Bronchial epithelial cell (primary cell): Measurements from ENCODE around the gene E2F1. TPM values are rescaled to one million over a fixed set of nuclear protein-coding genes. Genes with fewer than 3 reads are reported as not detected.
A peak's percentile ranks its signal among the peaks of the same experiment; 100 is the strongest.
"Not testable (repeated sequence)": the region's sequence is repeated elsewhere in the genome, so short reads cannot be mapped to it uniquely, and the experiment has no call there.

Experiments
- DNase-seq: peaks from one replicate; pipeline ENCODE4 v3.0.0-alpha.2; 2010; ENCODE audit warnings: low read depth
- FAIRE-seq: peaks from 2 replicates; lab custom pipeline; 2011; peaks lifted over from hg19 to GRCh38; lab: Jason Lieb, UNC
- H3K27me3 ChIP-seq: 2 replicates; pipeline ENCODE4 v1.5.1; 2011; ENCODE audit warnings: low read length; ENCODE audit not compliant: control insufficient read depth, insufficient read depth
- H3K36me3 ChIP-seq: 2 replicates; pipeline ENCODE4 v1.5.1; 2011; ENCODE audit warnings: low read length; ENCODE audit not compliant: control insufficient read depth, insufficient read depth
- H3K4me3 ChIP-seq: 2 replicates; pipeline ENCODE4 v1.5.1; 2011; ENCODE audit warnings: mild to moderate bottlenecking, low read depth, low read length, control low read depth
- CTCF ChIP-seq: IDR thresholded peaks from 2 replicates; pipeline ENCODE4 v1.5.1; 2011; ENCODE audit warnings: mild to moderate bottlenecking, moderate library complexity, low read length, control low read depth, inconsistent platforms; ENCODE audit not compliant: insufficient read depth, severe bottlenecking
- total RNA-seq: library from RNA; depleted of rRNA; stranded (reverse); fragments of >200 nt; gene quantifications from 2 replicates; pipeline ENCODE4 v1.2.1, GENCODE V29; 2014

The E2F1 gene
- total RNA-seq, 1 donor from 2014 or later = 0.26 TPM

- Histone ChIP-seq H3K27me3 (no peaks in the 10 kb centered on the region), H3K36me3 (peaks cover 2% of the 10 kb centered on the region), H3K4me3 (no peak overlapping the region)
- DNase-seq (no peak), FAIRE-seq (no peak)
- no peak for TF ChIP-seq CTCF
These were observed 21.5 kb upstream of the E2F1 start for GRCh38 chr20:33707668-33708067.

- H3K27me3 ChIP-seq = no peaks in the 10 kb centered on the region
- no peak for FAIRE-seq
These were observed 18.2 kb upstream of the E2F1 start for GRCh38 chr20:33704197-33704924.

GRCh38 chr20:33703498-33704137 lies 17.4 kb upstream of the E2F1 start:
- no peak for TF ChIP-seq CTCF
- no peaks in the 10 kb centered on the region for H3K27me3 ChIP-seq
- H3K4me3 ChIP-seq = no peak overlapping the region
- no peak for FAIRE-seq
- peaks cover 1% of the 10 kb centered on the region for H3K36me3 ChIP-seq
- DNase-seq = no peak

More at GRCh38 chr20:33704197-33704924, 18.2 kb upstream of the E2F1 start:
- no peak for TF ChIP-seq CTCF
- Histone ChIP-seq H3K4me3 (no peak overlapping the region), H3K36me3 (peaks cover 1% of the 10 kb centered on the region)
- DNase-seq = peak; percentile 72

- no peak overlapping the region for H3K4me3 ChIP-seq
- H3K36me3 ChIP-seq = peaks cover 1% of the 10 kb centered on the region
- TF ChIP-seq CTCF = no peak
- DNase-seq = no peak
- H3K27me3 ChIP-seq = no peaks in the 10 kb centered on the region
- FAIRE-seq = no peak
These were observed 16.7 kb upstream of the E2F1 start for GRCh38 chr20:33702861-33703260.

DNA sequence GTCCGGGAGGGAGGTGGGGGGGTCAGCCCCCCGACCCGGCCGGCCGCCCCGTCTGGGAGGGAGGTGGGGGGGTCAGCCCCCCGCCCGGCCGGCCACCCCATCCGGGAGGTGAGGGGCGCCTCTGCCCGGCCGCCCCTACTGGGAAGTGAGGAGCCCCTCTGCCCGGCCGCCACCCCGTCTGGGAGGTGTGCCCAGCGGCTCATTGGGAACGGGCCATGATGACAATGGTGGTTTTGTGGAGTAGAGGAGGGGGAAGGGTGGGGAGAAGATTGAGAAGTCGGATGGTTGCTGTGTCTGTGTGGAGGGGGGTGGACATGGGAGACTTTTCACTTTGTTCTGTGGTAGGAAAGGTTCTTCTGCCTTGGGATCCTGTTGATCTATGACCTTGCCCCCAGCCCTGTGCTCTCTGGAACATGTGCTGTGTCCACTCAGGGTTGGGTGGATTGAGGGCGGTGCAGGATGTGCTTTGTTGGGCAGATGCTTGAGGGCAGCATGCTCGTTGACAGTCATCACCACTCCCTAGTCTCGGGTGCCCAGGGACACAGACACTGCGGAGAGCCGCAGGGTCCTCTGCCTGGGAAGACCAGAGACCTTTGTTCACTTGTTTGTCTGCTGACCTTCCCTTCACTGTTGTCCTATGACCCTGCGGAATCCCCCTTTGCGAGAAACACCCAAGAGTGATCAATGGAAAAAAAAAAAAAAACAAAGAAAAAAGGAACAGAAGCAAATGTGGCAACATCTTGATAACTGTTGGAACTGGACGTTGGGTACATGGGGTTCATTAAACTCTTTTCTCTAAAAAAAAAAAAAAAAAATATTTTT lies 15.7 kb upstream of the E2F1 start:
- DNase-seq (no peak), FAIRE-seq (no peak)
- no peak overlapping the region for H3K4me3 ChIP-seq
- no peaks in the 10 kb centered on the region for H3K36me3 ChIP-seq
- H3K27me3 ChIP-seq = no peaks in the 10 kb centered on the region
- no peak for TF ChIP-seq CTCF

- not testable (repeated sequence) for FAIRE-seq, H3K36me3 ChIP-seq, H3K4me3 ChIP-seq, DNase-seq, H3K27me3 ChIP-seq
These were observed 14.7 kb upstream of the E2F1 start for GRCh38 chr20:33700696-33701441.

DNA sequence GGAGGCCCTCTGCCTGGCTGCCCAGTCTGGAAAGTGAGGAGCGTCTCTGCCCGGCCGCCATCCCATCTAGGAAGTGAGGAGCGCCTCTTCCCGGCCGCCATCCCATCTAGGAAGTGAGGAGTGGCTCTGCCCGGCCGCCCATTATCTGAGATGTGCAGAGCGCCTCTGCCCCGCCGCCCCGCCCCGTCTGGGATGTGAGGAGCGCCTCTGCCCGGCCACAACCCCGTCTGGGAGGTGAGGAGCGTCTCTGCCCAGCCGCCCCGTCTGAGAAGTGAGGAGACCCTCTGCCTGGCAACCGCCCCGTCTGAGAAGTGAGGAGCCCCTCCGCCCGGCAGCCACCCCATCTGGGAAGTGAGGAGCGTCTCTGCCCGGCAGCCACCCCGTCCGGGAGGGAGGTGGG lies 12.8 kb upstream of the E2F1 start:
- not testable (repeated sequence) for FAIRE-seq, H3K27me3 ChIP-seq, H3K36me3 ChIP-seq, H3K4me3 ChIP-seq, DNase-seq
